HG03460 (cell line): ENCODE measurements around the gene RCC1.
"Not testable (repeated sequence)": the region's sequence is repeated elsewhere in the genome, so short reads cannot be mapped to it uniquely, and the experiment has no call there.

Source experiments
- ATAC-seq: cut with Tn5 transposase; IDR thresholded peaks from one replicate; pipeline ENCODE4 v1.9.1; 2021; ENCODE audit not compliant: unreplicated experiment

The RCC1 gene

DNA sequence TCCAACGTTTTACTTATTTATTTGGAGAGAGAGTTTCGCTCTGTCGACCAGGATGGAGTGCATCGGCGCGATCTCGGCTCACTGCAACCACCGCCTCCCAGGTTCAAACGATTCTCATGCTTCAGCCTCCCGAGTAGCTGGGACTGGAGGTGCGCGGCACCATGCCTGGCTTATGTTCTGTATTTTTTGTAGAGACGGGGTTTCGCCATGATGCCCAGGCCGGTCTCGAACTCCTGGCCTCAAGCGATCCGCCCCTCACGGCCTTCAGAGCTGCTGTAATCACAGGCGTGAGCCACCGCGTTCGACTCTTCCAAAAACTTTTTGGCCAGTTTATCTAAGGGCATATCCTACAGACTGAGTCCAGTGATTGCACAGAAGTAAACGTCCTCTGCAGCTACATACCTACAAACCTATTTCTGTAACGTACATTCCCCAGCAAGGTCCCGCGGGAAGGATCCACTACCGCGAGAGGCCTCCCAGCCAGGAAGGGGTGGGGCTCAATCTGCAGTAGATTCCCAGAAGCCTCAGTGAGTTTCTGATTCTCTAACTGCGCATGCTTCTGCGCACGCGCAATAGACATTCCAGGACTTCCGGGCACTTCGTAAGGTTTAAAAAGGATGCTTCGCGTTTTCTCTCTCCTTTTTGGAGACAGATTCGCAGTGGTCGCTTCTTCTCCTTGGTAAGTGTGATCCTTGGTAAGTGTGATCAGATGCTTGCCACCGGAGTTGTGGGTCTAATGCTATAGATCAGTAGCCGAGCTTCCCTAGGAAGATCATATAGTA is at the start of gene RCC1:
RCC1 (plus strand) TSS at position 638 of the 782 bp plus-strand sequence. CDS start 23,824 bp downstream, outside the sequence.
- peak; percentile 82 for ATAC-seq

DNA sequence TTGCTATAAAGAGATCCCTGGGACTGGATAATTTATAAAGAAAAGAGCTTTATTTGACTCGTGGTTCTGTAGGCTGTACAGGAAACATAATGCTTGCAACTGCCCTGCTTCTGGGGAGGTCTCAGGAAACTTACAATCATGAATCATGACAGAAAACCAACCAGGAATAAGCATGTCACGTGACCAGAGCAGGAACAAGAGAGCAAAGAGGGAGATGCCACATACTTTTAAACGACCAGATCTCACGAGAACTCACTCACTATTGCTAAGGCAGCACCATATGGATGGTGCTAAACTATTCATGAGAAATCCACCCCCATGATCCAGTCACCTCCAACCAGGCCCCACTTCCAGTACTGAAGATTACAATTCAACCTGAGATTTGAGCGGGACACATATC is 49.8 kb upstream of the RCC1 start:
- no peak for ATAC-seq

DNA sequence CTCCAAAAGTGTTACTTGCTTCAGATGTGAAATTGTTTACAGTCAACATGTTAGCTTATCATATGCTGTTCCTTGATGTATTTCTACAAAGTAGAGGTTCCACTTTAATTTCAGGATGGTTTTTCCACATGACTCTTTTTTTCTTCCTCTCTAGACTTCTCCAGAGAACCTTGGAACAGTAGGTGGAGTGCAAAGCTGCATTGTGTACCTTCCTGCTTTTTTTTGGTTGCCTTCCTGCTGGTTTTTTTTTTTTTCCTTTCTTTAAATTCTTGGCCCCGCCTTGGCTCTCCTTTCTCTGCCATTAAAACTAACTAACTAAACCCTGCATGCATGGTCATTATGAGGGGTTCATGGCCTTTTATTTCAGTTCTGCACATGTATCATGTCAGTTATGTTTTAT is 48.2 kb upstream of the RCC1 start:
- no peak for ATAC-seq

GRCh38 chr1:28458237-28459228 is 47.3 kb upstream of the RCC1 start:
- ATAC-seq: no peak

DNA sequence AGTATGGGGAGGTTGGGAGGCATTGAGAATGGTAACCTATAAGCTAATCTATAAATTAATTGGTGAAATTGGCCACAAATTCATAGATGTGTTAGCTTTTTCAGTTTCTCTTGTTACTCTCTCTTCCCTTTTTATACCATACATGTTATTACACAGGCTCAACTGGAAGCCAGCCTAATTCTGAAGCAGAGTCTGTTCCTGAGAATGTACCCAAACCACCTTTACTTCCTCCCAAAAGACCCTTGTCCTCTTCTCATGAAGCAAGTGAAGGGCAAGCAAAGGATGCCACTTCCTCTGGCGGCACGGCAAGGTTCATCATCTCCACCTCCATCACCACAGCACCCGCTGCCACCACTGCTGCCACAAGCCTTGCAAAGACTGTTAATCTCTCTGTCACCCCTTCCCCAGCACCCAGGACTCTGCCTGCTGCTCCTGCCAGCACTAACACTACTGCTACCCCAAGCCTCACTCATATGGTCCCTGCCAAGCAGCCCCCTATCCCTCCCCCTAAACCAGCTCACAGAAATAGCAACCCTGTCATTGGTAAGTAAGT is 39.5 kb upstream of the RCC1 start:
- ATAC-seq: no peak

DNA sequence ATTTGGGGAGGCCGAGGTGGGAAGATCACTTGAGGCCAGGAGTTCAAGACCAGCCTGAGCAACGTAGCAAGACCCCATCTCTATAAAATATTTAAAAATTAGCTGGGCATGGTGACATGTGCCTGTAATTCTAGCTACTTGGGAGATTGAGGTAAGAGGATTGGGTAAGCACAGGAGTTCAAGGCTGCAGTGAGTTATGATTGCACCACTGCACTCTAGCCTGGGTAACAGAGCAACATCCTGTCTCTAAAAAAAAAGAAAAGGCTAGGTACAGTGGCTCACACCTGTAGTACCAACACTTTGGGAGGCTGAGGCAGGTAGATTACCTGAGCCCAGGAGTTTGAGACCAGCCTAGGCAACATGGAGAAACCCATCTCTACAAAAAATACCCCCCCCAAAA is 35.7 kb upstream of the RCC1 start:
- ATAC-seq: no peak

GRCh38 chr1:28479497-28479896 is 26.3 kb upstream of the RCC1 start:
- ATAC-seq: not testable (repeated sequence)

DNA sequence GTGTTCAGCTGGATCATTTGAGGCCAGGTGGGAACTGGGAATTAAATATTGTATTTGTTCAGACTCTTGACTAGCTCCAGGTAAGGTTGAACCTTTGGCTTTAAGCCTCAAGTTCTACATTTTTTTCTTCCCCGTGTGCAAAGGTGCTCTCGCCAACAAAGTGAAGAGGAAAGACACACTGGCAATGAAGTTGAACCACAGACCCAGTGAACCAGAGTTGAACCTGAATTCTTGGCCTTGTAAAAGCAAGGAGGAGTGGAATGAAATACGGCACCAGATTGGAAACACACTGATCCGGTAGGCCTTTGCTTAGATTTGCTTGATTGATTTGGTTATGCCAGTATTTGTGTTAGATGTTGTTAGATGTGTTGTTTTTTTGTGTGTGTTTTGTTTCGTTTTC is 25.5 kb upstream of the RCC1 start:
- ATAC-seq: no peak

DNA sequence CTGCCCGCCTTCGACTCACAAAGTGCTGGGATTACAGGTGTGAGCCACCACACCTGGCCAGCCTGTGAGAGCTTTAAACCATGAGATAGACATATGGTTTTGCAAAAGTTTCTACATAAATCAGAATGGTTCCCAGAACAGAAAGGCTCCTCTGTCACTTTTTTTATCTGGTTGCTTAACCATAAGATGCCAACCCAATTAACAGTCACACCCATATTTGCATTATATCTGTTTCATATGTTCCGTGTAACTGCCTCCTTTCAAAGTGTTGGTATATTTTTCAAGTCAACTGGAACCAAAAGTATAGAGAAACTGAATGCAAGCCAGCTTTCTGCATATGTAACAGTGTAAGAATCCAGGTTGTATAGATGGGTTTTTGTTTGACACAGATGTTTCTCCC is 23.7 kb upstream of the RCC1 start:
- ATAC-seq: no peak

GRCh38 chr1:28482702-28483101 is 23.1 kb upstream of the RCC1 start:
- no peak for ATAC-seq

GRCh38 chr1:28494737-28495136 is 11.1 kb upstream of the RCC1 start:
- no peak for ATAC-seq

GRCh38 chr1:28499553-28499952 is 6.3 kb upstream of the RCC1 start:
- ATAC-seq: no peak

- ATAC-seq: no peak
Measured at GRCh38 chr1:28501925-28502324, 3.9 kb upstream of the RCC1 start.

GRCh38 chr1:28503117-28503516 is 2.7 kb upstream of the RCC1 start:
- no peak for ATAC-seq

DNA sequence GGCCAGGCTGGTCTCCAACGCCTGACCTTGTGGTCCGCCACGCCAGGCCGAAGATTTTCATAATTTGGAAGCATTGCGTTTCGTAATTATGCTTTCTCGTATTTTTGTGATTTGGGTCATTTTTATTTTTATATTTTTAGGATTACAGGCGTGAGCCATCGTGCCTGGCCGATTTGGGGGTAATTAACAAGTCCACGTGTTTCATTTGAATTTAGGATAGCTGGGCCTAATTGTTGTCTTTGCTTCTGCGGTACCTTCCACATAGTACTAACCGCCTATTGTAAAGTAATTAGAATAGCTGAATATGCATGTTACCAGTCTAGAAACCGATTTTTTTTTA is 1.0 kb downstream of the RCC1 start:
- no peak for ATAC-seq

GRCh38 chr1:28507247-28507645 is 1.4 kb downstream of the RCC1 start:
- no peak for ATAC-seq

DNA sequence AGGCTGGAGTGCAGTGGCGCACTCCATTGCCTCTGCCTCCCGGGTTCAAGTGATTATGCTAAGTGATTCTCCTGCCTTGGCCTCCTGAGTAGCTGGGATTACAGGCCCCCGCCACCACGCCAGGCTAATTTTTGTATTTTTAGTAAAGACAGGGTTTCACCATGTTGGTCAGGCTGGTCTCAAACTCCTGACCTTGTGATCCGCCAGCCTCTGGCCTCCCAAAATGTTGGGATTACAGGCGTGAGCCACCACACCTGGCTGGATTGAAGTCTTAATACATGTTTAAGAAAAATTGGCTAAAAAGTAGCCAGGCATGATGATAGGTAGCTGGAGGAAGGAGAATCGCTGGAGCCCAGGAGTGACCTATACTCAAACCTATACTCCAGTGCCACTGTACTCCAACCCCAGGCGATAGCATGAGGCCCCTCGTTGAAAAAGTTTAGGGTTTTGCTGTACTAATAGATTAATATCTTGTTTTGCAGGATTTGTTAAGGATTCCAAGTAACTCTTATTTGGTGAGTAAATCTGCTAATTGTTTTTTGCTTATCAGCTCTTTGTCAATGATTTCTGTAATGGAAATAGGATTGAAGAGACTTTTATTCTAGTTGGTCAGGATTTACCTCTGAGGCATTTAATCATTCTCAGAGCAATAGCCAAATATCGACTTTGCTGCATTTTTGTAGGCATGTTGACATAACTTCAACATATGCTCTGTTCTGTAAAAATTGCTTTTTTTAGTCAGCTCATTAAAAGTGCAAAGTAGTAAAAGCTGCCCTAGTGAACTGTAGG is 2.0 kb downstream of the RCC1 start:
- ATAC-seq: no peak

DNA sequence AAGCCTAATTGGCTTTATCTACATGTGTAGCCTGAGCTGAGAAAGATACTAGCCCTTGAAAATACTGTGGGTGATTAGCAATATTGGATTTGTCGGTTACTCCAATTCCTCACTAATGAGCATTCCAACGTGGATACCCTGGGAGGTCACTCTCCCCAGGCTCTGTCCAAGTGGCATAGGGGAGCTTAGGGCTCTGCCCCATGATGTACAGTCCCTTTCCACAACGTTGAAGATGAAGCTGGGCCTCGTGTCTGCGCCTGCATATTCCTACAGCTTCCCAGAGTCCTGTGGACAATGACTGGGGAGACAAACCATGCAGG is 2.6 kb downstream of the RCC1 start:
- no peak for ATAC-seq

DNA sequence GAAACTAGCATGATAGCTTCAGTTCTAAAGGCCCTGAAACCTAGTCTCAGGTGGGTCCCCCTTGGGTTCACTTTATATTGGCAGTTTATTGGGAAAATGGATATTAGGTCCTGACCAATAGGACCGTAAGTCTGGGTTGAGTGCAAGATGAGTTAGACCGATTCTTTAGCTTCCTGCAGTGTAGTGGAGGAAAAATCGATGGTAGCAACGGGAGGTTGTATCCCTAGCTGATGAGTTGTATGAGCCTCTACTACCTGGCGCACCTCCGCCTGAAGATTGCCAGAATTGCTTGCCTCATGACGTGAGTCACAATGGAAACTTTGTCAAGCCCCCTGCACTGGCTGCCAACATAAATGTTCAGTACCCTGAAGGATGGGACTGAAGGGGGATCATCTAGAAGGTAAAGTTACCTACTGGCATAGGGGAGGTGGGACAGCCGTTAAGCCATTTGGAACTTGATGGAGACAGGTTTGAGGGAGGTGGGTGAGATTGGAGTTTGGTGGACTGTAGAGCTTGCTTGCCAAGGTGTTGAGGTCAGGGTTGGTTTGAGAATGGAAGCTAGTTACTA is 3.9 kb downstream of the RCC1 start:
- ATAC-seq: no peak

GRCh38 chr1:28510273-28510969 is 4.6 kb downstream of the RCC1 start:
- no peak for ATAC-seq
